ENCODE measurements around the gene NFIA. TPM values are rescaled to one million over a fixed set of nuclear protein-coding genes. Genes with fewer than 3 reads are reported as not detected.
A peak's percentile ranks its signal among the peaks of the same experiment; 100 is the strongest.

Gene NFIA
- total RNA-seq, 1 donor from 2014 or later: 2.1 TPM

GRCh38 chr1:61149010-61149860 lies 66.9 kb downstream of the NFIA start:
- no peak for DNase-seq (ENCODE audit: low read depth)

- DNase-seq (ENCODE audit: low read depth): no peak
These were observed 69.2 kb downstream of the NFIA start for GRCh38 chr1:61151565-61151964.

GRCh38 chr1:61152066-61152465 lies 69.7 kb downstream of the NFIA start:
- no peak for DNase-seq (ENCODE audit: low read depth)

GRCh38 chr1:61152469-61153105 lies 70.2 kb downstream of the NFIA start:
- DNase-seq (ENCODE audit: low read depth): no peak

GRCh38 chr1:61156576-61157467 lies 74.5 kb downstream of the NFIA start:
- DNase-seq (ENCODE audit: low read depth): no peak

GRCh38 chr1:61157468-61157987 lies 75.2 kb downstream of the NFIA start:
- peak; percentile 34 for DNase-seq (ENCODE audit: low read depth)

- no peak for DNase-seq (ENCODE audit: low read depth)
These were observed 76.2 kb downstream of the NFIA start for GRCh38 chr1:61158591-61158990.

GRCh38 chr1:61160526-61160925 lies 78.2 kb downstream of the NFIA start:
- no peak for DNase-seq (ENCODE audit: low read depth)

GRCh38 chr1:61162520-61163258 lies 80.3 kb downstream of the NFIA start:
- no peak for DNase-seq (ENCODE audit: low read depth)

GRCh38 chr1:61163355-61163754 lies 81.0 kb downstream of the NFIA start:
- no peak for DNase-seq (ENCODE audit: low read depth)

GRCh38 chr1:61165402-61165801 lies 83.0 kb downstream of the NFIA start:
- DNase-seq (ENCODE audit: low read depth): no peak

- DNase-seq (ENCODE audit: low read depth): no peak
These were observed 84.9 kb downstream of the NFIA start for GRCh38 chr1:61167309-61167708.

GRCh38 chr1:61169045-61169444 lies 86.7 kb downstream of the NFIA start:
- no peak for DNase-seq (ENCODE audit: low read depth)

- DNase-seq (ENCODE audit: low read depth): no peak
These were observed 87.3 kb downstream of the NFIA start for GRCh38 chr1:61169634-61170033.

- no peak for DNase-seq (ENCODE audit: low read depth)
These were observed 88.2 kb downstream of the NFIA start for GRCh38 chr1:61170328-61171238.

GRCh38 chr1:61171346-61171745 lies 89.0 kb downstream of the NFIA start:
- DNase-seq (ENCODE audit: low read depth): no peak

GRCh38 chr1:61171974-61172373 lies 89.6 kb downstream of the NFIA start:
- DNase-seq (ENCODE audit: low read depth): no peak

- DNase-seq (ENCODE audit: low read depth): no peak
These were observed 90.8 kb downstream of the NFIA start for GRCh38 chr1:61173118-61173517.

GRCh38 chr1:61174060-61174795 lies 91.9 kb downstream of the NFIA start:
- DNase-seq (ENCODE audit: low read depth): no peak
